ENCODE results near the gene AP1S2.
A peak's percentile ranks its signal among the peaks of the same experiment; 100 is the strongest.
"Not testable (repeated sequence)": the region's sequence is repeated elsewhere in the genome, so short reads cannot be mapped to it uniquely, and the experiment has no call there.

AP1S2 gene

DNA sequence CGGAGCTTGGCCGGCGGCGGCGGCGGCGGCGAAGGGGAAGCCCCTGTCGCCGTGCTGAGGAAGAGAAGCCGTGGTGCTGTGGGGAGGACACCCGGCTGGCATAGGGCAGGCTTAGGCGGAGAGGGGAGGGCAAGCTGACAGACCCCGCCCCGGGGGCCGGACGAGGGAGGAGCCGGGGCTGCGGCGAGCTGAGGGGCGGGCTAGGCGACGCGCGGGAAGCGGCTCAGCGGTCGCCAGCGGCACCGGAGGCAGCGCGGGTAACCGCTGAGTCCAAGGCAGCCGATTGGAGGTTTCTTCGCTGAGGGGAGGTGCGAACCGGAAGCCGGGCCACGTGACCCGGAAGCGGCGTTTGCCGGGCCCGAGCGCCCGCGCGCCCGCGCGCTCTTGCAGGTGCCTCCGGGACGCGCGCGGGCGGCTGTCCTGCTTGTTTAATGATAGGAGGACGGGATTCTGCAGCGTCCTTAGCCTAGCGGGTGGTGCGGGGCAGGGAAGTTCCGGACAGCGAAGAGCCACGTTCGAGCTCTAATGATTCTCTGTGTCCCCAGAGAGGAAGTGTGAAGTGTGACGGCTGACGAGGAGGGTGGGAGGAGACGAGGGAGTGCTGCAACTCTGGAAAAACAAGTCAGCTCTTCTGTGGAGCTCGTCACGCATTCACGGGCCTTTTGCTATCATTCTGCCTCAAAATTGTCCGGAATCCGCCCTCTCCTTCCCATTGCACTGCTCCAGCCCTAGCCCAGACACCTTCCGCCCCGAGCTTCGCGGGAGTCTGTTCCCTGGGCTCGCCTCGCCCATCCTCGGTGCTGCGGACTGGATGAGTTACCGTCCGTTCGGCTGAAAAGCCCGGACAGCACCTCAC lies at the start of gene AP1S2:
Gene AP1S2, minus strand, starts transcription at position 102 of the 856 bp plus-strand sequence. CDS start 2,289 bp downstream, outside the sequence.
- peak; percentile 86 for DNase-seq

DNA sequence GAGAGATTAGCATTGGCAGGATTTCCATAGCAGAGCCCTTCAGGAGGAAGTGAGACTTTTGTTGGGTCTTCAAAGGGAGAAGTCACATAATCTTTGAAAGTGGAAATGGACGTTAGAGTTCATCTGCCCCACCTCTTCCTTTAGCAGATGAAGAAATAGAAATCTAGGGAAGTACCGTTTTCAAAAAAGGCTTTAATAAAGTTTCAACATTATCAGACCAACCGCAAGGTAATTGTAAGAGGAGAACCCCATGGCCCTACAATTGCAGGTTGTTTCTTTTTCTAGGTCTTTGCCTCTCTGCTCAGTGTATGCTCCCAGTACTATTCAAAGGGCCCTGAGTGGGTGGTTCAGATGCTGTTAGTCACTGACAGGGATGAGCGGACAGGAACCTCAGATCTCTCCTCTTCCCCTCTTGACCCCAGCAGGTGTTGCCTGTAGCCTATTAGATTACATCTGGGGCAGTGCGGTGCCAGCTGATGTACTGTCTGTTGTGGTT lies 48.6 kb upstream of the AP1S2 start:
- no peak for DNase-seq

DNA sequence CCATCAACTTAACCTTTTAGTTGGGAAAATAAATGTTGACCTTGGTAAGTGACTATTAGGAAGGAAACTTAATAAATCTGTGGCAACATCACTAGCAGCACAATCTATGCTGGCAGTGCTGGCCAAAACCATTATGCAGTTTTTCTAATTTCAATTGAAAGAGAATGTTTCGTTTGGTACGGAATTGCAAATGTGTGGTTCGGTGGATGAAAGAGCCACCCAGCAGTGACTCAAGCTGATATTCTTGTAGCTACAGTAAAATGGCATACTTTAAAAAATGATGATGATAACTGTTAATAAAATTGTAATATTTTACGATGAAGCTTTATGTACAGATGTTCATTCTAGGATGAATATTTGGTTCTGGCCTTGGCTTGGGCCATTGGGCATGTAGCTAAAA lies 40.7 kb upstream of the AP1S2 start:
- no peak for DNase-seq

DNA sequence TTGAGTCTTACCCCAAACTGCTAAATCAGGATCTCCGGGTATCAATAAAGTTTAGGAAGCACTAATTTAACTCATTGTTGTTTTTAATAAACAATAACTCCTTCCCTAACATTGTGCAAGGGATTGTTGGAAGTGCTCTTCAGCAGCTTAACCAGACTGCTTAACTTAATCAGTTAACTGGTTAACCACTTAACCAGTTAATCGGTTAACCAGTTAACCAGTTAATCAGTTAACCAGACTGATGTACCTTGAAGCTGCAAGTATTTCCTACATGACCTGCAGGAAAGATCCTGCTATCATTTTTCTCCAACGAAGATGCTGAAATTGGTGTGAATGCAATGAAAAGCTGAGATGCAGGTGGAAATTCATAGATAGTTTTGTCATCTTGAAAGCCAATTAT lies 40.1 kb upstream of the AP1S2 start:
- DNase-seq: no peak

DNA sequence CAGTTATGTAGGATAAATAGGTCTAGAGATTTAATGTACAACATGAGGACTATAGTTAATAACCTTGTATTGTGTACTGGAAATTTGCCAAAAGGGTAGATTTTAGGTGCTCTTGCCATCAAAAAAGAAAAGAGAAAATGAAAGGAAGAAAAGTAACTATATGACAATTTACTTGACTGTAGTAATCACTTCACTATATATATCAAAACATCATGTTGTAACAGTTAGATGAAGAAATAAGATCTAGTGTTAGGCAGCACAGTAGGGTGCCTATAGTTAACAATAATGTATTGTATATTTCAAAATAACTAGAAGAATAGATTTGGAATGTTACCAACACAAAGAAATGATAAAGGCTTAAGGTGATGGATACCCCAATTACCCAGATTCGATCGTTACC lies 35.9 kb upstream of the AP1S2 start:
- no peak for DNase-seq

DNA sequence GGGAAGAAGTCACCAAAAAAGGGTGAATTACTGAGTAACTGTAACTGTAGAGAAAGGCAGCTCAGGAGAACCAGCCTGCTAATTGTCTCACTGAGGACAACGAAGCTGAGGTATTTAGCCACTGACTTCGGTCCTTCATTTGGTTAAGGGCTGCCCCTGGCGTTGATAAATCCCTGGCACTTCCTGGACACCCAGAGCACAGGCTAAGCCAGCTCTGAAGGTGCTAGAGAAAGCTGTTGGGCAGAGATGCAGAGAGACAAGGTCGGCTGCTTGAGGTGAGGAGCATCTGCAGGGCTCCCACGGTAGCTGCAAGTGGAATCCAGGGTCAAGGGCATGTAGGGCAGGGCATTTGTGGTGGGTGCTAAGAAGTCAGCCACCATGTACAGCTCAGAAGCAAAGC lies 33.4 kb upstream of the AP1S2 start:
- no peak for DNase-seq

DNA sequence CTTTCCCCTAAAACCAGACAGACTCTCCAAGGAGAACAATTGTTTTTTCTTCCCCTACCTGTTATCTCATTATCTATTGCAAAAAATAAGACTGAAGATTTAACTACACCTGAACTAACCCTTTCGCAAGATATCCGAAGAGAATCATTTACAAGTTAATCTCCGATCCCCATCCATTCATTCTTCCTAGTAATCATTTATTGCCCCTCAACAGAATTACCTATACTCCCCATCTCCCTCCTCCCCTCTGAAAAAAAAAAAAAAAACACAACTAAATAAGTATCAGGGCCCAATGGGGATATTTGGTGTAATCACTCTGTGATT lies 28.9 kb upstream of the AP1S2 start:
- DNase-seq: no peak

DNA sequence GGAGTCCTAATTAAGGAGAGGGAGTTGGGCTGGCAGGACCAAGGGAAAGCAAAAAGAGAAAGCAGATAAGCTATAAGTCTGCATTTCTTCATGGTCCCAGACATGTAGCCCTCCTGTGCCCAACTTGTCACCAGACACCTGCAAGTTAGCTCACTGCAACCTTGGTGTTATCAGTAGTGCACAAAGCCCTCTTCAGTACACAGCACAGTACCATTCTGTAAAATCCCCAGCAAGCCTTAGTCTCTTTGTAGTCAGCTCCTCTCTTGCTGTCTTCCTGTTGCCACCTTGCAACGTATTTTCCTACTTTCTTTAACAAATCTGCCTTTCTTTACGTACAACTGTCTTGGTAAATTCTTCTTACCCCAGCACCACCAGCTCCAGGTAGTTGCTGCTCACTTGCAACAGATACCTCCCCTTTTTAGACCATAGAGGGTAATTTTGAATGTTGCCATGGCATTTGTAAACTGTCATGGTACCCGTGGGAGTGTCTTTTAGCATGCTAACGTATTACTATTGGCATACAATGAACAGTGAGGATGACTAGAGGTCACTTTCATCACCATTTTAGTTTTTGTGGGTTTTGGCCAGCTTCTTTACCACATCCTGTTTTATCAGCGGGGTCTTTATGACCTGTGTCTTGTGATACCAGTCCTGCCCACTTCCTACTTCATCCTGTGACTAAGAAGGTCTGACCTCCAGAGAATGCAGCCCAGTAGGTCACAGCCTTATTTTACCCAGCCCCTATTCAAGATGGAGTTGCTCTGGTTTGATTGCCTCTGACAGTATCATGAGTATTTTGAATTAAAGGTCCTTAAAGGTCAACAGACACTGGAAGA lies 28.3 kb upstream of the AP1S2 start:
- DNase-seq: no peak

DNA sequence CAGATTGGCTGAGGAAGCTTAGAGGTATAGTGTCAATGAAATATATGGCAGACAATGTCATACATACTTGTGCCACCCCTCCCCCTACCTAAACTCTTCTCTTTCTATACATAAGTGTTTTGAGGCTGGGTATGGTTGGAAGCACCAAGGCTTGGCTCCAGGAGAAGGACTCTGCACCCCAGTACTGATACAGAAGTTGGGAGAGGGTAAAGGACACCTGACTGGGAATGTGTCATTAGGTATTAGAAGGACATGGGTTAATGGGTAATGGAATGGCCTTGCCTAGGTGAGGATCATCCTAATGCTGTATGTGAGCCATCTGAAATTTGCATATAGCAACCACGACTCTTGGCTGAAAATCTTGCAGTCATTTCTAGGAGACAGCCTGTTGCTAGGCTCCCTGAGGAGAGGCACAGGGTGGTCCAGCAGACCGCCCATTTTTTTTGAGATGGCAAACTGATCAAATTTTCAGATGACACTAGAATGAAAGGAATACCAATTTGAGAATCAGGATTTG lies 26.8 kb upstream of the AP1S2 start:
- DNase-seq: no peak

DNA sequence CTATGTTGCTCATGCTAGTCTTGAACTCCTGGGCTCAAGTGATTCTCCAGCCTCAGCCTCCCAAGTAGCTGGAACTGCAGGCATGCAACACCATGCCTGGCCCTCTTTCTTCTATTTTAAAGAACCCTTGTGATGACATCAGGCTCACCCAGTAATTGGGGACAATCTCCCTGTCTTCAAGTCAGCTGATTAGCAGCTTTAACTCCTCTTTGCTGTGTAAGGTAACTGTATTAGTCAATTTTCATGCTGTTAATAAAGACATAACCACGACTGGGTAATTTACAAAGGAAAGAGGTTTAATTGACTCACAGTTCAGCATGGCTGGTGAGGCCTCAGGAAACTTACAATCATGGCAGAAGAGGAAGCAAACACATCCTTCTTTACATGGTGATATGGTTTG lies 23.3 kb upstream of the AP1S2 start:
- DNase-seq: not testable (repeated sequence)

DNA sequence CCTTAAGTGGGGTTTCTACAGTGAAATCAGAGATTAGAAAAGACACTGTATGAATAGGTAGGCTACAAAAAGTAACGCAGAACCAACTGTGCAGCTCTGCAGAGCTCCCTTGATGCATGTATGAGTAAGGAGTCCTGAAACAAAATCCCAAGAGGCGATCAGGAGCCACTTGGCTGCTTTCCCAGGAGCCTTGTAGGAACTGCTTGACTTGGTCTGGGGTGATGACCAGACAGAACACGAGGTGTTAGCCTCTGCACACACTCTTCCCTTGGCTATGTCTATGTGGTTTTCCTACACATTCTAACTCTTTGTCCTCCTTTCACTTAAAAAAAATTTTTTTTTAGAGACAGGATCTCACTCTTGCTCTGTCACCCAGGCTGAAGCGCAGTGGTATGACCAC lies 22.8 kb upstream of the AP1S2 start:
- DNase-seq: no peak

DNA sequence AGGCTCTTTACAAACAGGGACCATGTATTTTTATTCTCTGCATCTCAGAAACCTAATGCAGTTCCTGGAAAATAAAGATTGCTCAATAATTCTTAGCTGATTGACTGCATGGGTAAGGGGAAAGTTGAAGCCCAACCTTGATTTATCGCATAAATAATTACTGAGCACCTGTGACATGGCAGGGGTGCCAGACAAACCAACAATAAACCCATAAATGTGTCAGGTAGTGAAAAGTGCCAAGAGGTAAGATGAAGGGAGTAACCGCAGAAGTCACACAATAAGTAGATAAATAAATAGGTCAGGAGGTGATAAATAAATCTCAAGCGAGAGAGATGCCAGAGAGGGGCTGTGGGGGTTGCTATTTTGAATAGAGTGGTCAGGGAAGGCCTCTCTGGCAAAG lies 20.1 kb upstream of the AP1S2 start:
- DNase-seq: no peak

DNA sequence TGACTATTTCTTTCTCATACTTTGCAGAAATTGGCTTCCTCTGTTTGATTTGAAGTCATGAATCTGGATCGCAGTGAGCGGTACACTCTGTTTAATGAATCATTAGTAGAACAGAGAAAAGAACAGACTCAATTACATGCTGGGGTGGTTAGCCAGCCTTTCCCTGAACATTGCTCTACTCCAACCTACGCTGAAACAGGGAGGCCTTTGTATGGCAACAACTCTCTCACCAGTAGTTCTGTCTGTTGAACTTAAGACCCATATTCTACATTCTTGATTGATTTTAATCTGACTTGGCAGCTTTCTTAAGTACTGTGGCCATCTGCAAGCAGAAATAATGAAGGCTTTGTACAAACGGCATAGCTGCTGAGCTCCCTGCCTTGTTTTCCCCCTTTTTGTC lies 19.0 kb upstream of the AP1S2 start:
- no peak for DNase-seq

DNA sequence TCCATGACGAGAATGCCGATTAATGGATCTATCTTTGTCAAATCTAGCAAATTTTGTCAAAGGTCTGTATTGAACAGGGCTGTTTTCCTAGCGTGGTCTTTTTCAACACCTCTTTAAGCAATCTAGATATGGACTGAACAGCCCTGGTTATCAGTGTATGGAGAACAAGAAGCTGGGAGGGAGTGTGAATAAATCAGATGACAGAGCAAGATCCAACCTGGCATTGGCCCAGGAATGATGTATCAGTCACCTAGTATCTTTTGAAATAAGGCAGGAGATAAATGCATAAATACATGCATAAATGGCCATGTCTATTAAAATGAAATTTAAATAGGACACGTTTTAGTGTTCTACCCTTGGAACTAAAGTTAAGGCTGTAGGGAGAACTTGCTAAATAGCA lies 15.7 kb upstream of the AP1S2 start:
- no peak for DNase-seq

DNA sequence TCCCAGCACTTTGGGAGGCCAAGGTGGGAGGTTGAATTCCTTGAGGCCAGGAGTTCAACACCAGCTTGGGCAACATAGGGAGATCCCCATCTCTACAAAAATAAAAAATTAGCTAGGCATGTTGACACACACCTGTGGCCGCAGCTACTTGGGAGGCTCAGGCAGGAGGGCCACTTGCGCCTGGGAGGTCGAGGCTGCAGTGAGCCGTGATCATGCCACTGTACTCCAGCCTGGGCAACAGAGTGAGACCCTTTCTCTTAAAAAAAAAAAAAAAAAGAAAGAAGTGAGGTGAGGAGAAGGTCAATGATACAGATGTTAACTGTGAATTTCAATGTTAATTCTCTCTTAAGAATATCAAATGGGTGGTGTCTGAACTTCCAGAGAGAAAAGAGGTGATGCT lies 15.1 kb upstream of the AP1S2 start:
- DNase-seq: no peak

DNA sequence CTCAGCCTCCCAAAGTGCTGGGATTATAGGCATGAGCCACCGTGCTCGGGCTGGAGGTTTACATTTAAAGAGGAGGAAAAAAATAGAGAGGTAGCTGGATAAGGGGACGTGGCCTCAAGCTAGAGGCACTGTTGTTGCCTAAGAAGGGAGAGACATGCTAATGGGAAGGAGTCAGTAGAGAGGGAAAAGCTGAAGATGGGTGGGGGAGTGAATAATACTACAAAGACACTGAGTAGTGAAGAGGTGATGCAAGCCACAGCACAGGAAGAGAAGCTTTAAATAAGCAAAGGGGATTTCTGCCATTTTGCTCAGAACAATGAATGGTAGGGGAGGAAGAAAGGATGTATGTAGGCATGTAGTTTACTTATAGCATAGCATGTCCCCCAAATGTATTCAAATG lies 11.5 kb upstream of the AP1S2 start:
- DNase-seq: no peak

DNA sequence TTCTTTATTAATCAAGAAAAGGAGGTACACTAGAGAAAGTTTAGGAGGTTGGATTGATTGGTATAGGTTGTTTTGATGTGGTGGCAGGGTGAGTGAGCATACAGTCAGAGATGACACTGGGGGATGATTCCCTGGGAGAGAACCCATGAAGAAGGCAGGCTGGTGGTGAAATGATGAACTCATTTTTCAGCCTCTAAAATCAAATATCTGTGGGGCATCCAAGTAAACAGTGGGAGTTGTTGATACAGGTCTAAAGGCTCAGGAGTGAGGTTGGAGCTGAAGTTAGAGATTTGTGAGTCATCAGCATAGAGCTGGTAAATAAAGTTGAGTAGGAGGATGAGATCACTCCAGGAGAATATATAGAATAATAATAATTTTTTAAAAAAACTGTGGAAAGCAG lies 10.0 kb upstream of the AP1S2 start:
- DNase-seq: no peak

DNA sequence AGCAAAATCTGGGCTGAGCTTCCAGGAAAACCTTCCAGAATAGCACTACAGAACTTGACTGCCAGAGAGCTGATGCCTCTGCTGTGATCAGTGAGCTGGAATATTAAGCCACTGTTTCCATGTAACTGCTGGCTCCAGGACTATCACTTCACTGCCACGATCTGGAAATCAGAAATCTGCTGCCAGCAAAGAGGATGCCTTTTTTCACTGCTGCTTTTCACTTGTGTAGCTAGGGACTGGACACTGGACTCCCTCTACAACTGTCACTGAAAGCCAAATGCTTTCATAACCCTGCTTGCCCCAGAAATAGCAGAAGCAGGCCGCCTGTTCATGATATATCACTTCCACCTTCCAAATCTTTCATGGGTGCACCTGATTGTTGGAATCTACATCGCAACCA lies 9.4 kb upstream of the AP1S2 start:
- no peak for DNase-seq

DNA sequence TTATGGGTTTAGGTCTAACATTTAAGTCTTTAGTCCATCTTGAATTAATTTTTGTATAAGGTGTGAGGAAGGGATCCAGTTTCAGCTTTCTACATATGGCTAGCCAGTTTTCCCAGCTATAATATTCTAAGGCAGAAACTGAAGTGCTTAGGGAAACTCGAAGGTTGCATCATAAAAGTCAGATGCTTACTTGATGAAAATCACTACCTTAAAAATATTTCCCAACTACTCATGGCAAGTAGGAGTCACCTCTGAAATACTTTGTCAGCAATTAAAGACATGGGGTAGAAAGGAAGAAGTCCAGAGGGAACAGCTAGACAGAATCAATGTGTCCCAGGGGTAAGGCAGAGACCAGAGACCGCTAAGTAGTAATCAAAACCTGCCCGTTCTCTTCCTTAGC lies 6.3 kb upstream of the AP1S2 start:
- DNase-seq: no peak

DNA sequence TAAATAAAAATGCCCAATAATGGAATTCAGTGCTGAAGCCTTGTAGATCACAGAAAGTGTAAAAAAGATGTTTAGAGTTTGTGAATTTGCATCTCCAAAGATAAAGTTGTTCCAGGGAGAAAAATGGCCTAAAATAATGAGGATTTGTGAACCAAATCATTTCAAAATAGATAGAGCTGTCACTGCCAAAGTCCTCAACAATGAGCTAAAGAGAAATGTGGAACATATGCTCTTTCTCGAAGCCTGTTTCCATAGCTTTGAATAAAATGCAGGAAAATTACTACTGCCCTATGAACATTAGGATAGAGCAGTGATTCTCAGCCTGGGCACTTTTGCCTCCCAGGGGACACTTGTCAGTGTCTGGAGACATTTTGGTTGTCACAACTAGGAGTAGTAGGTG lies 3.4 kb upstream of the AP1S2 start:
- DNase-seq: no peak

DNA sequence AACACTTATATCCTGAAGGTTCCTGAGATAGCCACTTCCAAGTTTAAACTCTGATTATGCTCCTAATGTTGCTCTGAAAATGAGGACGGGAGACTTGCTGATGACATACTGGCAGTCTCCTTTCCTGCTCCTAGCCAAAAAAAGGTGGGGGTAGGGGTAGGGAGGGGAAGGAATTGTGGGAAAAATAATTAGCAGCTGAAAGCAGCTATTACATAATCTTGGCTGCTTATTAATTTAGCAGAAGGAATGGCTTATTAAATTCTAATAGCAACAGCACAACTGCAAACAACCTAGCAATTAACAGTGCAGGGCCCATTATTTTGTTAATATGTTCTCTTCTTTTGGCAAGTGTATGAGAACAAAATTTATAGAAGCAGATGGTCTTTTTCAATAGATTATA lies 2.0 kb upstream of the AP1S2 start:
- no peak for DNase-seq

DNA sequence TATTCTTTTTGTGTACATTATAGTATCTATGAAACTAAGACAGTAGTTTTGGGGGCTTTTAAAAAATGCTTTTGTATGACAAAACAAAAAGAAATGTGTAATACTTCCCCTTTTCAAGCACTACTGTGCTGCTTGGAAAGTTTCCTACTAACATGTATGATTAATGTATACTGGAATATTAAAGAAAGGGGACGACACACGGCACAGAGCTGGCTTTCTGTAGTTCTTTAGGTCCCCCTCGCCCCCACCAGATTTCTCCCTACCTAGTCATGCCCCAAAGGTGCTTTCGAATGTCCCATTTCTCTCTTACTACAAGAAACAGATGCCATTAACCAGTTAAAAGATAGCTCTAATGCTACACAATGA lies 1.6 kb upstream of the AP1S2 start:
- DNase-seq: no peak

DNA sequence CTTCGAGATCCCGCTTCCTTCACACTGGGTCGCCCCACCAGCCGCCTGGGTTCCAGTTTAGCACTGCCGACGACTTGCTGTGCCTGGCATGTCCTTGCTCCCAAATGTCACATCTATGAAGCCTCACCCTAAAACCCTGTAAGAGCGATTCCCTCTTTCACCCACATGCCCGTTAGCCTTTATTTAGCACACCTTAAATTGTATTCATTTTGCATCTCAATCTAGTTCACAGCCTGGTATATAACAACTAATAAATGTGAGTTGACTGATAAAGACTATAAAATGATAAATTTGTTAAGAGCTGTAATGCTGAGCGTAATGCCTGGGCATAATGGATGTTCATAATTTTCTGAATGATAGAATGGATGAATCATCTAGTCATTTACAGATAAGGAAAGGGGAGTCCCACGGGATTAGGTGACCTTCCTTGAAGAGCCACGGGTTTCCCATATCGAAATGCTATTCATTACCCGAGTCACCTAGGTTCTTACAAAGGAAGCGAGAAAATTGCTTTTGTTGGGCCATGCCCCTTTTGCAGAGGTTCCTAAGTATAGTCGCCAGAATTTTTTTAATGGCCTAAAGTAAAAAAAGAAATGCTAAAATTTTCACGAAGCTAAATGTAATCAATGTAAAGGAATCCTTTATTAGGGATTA lies 1.1 kb upstream of the AP1S2 start:
- DNase-seq: no peak

Data from stimulated activated CD4-positive, alpha-beta T cell treated with anti-CD3 and anti-CD28 coated beads, Interleukin-12 subunit alpha, Interleukin-12 subunit beta, amount 100 ng/mL, for 4 hours (primary cell).